22Rv1 (cell line): ENCODE measurements around the gene KCTD11.

ENCODE experiments used
- CTCF ChIP-seq: fragments of 450-650 bp; IDR thresholded peaks from 2 replicates; pipeline ENCODE4 v1.5.1; 2017; ENCODE audit warnings: mild to moderate bottlenecking
- ZFX ChIP-seq: fragments of 450-650 bp; IDR thresholded peaks from 2 replicates; pipeline ENCODE4 v1.6.1; 2017; ENCODE audit warnings: antibody characterized with exemption, borderline replicate concordance

- TF ChIP-seq CTCF (no peak), ZFX (no peak)
Observed at GRCh38 chr17:7382901-7383300, 30.9 kb downstream of the KCTD11 start.
